ENCODE measurements around the gene ENDOV. TPM values are rescaled to one million over a fixed set of nuclear protein-coding genes. Genes with fewer than 3 reads are reported as not detected.

Gene ENDOV
- total RNA-seq, 1 donor from 2014 or later: 32.4 TPM

DNA sequence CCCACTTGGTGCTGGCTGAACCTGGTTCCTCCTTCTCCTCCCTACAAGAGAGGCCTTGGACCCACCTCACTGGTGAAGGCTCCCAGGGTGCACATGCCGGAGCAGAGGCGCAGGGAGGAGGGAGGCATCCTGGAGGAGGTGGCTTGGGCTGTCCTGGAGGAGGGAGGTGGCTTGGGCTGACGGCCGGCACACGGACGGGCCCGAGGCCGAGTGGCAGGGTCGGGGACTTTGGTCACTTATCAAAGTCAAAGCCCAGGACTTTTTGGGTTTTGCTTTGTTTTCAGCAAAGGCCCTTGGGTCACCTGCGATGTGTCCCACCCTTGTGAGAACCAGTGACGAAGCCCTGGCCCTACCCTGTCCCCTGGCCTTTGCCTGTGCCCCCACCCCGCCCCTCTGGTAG is 28.5 kb downstream of the ENDOV start:
- ATAC-seq: no peak
- intact Hi-C loops (cut with DNase I): no loop called here
- no peak for DNase-seq (ENCODE audit: low spot score)

DNA sequence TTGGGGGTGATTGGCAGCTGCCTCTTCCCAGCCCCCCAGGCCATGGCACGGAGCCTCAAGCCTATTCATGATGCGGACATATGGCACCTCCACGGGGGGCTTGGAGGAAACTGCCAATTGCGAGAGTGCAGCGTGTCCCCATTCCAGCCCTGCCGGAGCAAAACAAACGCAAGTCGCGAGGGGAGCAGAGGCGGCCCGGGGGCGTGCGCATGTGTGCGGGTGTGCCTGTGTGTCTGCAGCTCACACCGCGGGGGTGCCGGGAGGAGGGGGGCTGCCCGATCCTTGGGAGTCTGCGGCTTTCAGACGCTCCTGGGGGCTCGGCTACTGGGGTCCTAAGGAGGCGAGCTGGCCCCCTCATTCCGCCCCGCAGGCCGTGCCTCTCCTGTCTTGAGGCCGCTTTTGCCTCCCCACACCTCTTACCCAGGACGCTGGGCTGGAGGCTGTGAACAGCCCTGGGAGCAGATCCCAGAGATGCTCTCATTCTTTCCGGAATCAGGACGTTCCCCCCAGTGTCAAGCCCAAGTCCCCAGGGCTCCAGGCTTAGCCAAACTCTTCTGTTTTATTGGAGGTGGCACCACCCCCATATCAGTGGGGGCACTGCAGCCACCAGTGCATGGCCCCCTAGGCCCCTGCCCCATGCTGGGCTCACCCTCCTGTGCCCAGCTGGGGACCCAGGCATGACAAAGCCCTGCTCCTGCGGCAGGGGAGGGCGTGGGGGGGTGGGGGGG is 29.1 kb downstream of the ENDOV start:
- no peak for DNase-seq (ENCODE audit: low spot score)
- intact Hi-C loops (cut with DNase I): no loop called here
- ATAC-seq: no peak

DNA sequence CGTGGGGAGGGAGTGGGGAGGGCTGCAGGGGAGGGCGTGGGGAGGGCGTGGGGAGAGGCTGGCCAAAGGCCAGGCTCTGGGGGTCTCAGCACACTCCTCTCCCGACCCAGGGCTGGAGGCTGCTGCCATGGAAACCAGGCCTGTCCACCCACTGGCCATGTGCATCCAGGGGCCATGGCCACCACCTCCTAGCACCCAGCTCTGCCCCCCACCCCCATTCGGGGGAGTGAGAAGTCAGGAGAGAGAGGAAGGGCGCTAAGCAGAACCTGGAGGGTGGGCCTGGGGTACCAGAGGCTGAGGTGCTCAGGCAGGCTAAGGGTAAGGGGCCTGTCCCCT is 29.6 kb downstream of the ENDOV start:
- no peak for DNase-seq (ENCODE audit: low spot score)
- intact Hi-C loops (cut with DNase I): no loop called here
- ATAC-seq: peak; percentile 34

- DNase-seq (ENCODE audit: low spot score) (no peak), ATAC-seq (no peak)
- intact Hi-C loops (cut with DNase I): no loop called here
Measured at GRCh38 chr17:80445007-80445725, 30.2 kb downstream of the ENDOV start.

- intact Hi-C loops (cut with DNase I): no loop called here
- no peak for DNase-seq (ENCODE audit: low spot score)
- no peak for ATAC-seq
Measured at GRCh38 chr17:80445726-80446110, 30.8 kb downstream of the ENDOV start.

- intact Hi-C loops (cut with DNase I): no loop called here
- no peak for DNase-seq (ENCODE audit: low spot score)
- ATAC-seq: no peak
Measured at GRCh38 chr17:80446645-80447405, 31.9 kb downstream of the ENDOV start.

- intact Hi-C loops (cut with DNase I): no loop called here
- DNase-seq (ENCODE audit: low spot score): no peak
- ATAC-seq: no peak
Measured at GRCh38 chr17:80447790-80448189, 32.8 kb downstream of the ENDOV start.

DNA sequence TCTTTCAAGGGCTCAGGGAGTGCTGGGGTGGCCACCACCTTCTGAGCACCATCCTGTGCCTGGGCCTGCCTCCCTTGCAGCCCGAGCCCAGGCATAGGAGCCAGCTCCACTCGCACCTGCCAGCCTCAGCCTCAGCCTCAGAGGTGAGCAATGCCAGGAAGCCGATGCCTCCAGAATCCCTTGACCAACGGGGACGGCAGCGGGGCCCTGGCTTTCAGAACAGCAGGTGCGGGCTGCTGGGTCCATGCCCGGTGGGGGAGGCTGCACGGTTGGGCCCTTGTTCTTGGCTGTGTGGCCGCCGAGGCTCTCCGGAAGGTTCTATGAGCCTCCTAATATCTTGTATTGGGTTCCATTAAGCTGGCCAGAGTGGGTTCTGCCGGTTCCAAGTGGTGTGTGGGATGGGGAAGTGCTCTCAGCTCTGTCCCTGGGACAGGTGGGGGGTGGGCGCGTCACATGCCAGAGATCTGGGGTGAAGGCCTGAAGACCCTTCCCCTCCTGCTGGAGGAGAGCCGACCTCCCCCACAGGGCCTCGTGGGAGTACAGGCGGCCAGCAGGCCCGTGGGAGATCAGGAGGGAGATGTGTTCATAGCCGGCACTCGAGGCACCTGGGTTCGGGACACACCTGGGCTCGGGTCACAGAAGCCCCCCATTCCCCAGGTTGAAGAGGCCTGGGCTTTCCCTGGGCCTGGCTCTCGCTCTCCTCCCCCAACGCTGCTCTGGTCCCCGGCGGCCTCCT is 34.4 kb downstream of the ENDOV start:
- ATAC-seq (no peak), DNase-seq (ENCODE audit: low spot score) (no peak)
- intact Hi-C loops (cut with DNase I): no loop called here

DNA sequence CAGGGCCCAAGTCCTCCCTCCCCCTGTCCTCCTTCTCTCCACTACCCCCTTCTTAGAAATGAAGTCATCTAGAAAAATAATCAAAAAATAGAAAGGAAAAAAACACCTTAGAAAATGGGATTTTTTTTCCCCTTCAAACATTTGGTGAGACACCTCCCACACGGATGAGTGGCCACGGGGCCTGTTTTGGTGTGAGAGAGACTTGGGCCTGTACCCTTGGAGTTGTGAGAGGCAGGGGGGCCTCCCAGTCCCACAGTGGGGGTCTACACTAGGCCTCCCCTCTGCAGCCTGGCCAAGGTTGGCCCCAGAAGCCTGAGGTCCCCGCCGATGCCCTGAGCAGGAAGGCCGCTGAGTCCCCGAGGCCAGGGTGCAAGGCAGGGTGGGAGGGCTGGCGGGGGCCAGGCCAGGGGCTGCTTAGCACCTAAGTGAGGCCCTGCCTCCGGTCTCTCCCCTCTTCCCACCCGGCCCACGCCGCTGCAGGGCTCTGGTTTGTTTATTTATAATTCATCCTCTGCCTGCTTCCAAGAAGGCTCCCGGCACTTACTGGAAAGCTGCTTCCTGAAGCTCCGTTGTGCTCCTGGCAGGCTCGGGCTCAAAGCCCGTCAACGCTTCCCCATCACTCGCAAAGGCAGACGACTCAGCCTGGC is 35.1 kb downstream of the ENDOV start:
- intact Hi-C loops (cut with DNase I): no loop called here
- no peak for DNase-seq (ENCODE audit: low spot score)
- ATAC-seq: no peak

DNA sequence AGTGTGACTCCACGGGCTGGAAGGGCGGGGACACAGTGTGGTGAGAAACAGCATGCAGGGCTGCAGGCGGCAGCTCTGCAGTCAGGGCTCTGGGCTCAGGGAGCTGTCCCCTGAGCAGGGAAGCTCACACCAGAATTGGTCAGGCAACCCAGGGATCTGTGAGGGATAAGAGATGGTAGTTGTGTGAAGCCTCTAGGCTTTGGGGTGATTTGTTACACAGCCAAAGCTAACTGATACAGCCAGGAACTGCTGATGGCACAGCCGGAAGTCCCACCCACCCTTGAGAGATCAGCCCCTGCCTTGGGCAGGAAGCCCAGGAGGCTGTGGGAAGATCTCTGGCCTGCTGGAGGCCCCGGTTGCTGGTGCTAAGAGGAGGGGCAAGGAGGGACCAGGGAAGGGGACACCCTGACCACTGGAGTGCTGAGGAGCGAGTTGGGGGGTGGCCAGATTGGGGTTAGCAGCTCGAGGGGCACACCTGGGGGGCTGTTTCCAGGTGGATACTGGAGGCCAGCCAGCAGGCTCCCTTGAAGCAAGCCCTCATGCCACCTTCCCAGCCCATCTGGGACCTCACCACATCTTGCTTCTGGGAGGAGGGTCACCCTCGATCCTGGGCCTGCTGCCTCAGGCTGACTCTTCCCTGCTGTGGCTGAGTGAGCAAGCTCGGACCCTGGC is 36.3 kb downstream of the ENDOV start:
- no peak for ATAC-seq
- intact Hi-C loops (cut with DNase I): no loop called here
- DNase-seq (ENCODE audit: low spot score): no peak

DNA sequence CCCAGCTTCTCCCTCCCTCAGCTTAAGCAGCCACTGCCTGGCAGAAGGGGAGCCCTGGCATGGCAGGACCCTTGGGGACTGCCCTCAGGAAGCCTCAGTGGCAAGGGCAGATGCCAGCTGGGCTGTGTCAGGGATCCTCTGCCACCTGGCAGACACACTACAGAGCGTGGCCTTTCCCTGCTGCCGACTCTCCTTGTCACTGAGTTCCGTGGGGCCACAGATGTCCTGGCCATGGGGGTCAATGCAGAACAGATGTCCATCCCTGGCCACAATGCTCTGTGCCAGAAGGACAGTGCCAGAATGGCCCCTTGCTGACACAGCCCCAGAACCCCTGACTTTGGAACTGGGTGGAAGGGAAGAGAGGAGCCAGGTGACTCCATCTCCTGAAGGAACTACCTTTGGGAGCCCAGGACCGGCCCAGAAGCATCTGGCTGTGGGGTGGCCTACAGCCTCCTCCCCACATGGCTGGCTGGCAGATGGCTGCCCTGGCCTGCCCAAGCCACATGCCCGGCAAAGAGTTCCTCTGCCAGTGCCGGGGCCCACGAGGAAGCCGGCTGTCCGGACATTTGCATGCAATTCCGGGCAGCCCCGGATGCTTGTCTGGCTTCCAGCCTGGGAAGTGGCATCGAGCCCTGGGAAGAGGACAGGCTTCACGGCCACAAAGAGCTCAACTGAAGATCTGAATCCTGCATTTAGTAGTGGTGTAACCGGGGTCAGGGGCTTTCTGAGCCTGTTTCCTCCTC is 37.4 kb downstream of the ENDOV start:
- ATAC-seq (no peak), DNase-seq (ENCODE audit: low spot score) (no peak)
- intact Hi-C loops (cut with DNase I): no loop called here

- intact Hi-C loops (cut with DNase I): no loop called here
- no peak for ATAC-seq
Measured at GRCh38 chr17:80453126-80453997, 38.4 kb downstream of the ENDOV start.

DNA sequence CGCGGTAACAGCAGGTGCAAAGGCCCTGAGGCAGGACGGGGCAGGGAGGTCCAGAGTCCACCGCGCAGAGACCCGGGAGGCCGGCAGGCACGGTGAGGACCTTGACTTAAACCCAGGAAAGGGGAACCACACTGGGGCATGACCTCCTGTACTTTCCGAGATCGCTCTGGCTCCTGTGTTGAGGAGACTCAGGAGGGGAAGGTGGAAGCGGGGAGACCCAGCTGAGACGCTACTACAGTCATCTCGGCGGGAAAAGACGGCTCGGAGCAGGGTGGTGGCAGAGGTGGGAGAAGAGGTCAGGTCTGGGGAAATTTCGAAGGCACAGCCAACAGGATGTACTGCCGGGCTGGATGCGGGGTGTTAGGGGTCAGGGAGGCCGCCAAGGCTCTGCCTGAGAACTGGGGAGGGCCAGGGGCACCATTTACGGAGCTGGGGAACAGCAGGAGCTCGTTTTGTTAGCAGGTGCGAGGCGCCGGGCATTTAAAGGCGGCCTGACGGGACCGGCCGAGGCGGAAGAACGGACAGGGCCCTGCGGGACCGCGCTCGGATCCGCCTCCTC is 39.1 kb downstream of the ENDOV start:
- intact Hi-C loops (cut with DNase I): no loop called here
- DNase-seq (ENCODE audit: low spot score) (no peak), ATAC-seq (no peak)

More at GRCh38 chr17:80453126-80453997, 38.4 kb downstream of the ENDOV start:
- DNase-seq (ENCODE audit: low spot score): no peak

DNA sequence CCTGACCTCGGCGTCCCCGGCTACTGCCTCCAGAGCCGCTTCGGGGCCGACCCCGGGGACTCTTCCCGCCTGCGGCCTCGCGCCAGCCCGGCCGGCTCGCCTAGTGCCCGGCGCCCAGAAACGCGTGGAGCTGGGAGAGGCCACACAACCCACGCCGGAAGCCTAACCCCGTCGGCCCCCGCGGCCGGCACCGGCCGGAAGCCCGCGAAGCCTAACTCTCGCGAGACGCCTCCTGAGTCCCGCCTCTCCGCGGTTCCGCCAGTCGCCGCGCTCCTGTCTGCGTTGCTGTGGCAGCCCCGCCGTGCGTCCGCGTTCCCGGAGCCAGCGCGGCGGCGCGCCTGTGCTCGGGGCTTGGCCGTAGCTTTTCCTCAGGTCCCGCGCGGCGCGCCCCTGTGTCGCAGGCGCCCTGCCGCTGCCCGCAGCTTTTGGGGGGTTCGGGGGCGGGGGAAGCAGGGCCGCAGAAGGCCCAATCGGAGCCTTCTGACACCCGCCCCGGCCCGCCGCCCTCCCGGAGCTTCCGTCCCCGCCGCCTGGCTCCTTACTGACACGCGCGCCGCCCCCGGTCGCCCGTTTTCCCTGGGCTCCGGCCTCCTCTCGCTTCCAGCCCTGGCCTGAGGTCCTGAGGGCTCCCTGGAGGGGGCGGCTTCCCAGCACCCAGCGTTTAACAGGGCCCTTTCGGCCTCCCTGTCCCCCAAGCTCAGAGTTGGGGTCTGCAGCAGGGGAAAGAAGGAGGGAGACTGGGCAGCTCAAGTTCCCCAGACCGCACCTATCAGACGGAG is 39.8 kb downstream of the ENDOV start:
- DNase-seq (ENCODE audit: low spot score) (peak; percentile 98), ATAC-seq (peak; percentile 96)
- intact Hi-C loops (cut with DNase I): loop anchor here (5.0 kb wide), 1 partner anchor 642 kb away; no protein-coding TSS in a partner anchor

- peak; percentile 51 for ATAC-seq
- intact Hi-C loops (cut with DNase I): loop anchor here (5.0 kb wide), 1 partner anchor 643 kb away; no protein-coding TSS in a partner anchor
- DNase-seq (ENCODE audit: low spot score): no peak
Measured at GRCh38 chr17:80455336-80455710, 40.4 kb downstream of the ENDOV start.

- intact Hi-C loops (cut with DNase I): loop anchor here (5.0 kb wide), 1 partner anchor 643 kb away; no protein-coding TSS in a partner anchor
- DNase-seq (ENCODE audit: low spot score) (no peak), ATAC-seq (peak; percentile 7)
Measured at GRCh38 chr17:80455784-80456183, 40.8 kb downstream of the ENDOV start.

All from sciatic nerve (tissue), 2 donors.